Esophagus muscularis mucosa (tissue), 4 donors: ENCODE data around the gene SH3D19.

ENCODE experiments used
- CTCF ChIP-seq, 3 experiments: fragments of 200-600 bp in 2 of 3; fragments of 450-650 bp in 1 of 3; sonication (generic) in 2 of 3; IDR thresholded peaks; one replicate each; pipeline ENCODE4 v1.5.1; 2017 to 2019; ENCODE audit warnings: antibody characterized with exemption in 3 of 3, mild to moderate bottlenecking in 2 of 3, moderate library complexity in 1 of 3
- EP300 ChIP-seq: sonication (generic); formaldehyde crosslinking; IDR thresholded peaks from one replicate; pipeline ENCODE4 v1.6.1; 2017; ENCODE audit warnings: antibody characterized with exemption
- POLR2A ChIP-seq: fragments of 450-650 bp; IDR thresholded peaks from one replicate; pipeline ENCODE4 v1.6.1; 2017; ENCODE audit warnings: antibody characterized with exemption, moderate library complexity, mild to moderate bottlenecking, low read depth

- TF ChIP-seq CTCF (IDR thresholded peaks at IDR 0.05) = no peak
- TF ChIP-seq EP300 = no peak
- TF ChIP-seq POLR2A = no peak
Observed at GRCh38 chr4:151219091-151219490, 106.3 kb downstream of the SH3D19 start.
